HG02870 (cell line): Measurements from ENCODE around the gene PLEKHN1.
"Not testable (repeated sequence)": the region's sequence is repeated elsewhere in the genome, so short reads cannot be mapped to it uniquely, and the experiment has no call there.

Source experiments
- ATAC-seq: cut with Tn5 transposase; IDR thresholded peaks from one replicate; pipeline ENCODE4 v1.9.1; 2021; ENCODE audit warnings: mild to moderate bottlenecking, moderate library complexity; ENCODE audit not compliant: unreplicated experiment

Gene PLEKHN1

DNA sequence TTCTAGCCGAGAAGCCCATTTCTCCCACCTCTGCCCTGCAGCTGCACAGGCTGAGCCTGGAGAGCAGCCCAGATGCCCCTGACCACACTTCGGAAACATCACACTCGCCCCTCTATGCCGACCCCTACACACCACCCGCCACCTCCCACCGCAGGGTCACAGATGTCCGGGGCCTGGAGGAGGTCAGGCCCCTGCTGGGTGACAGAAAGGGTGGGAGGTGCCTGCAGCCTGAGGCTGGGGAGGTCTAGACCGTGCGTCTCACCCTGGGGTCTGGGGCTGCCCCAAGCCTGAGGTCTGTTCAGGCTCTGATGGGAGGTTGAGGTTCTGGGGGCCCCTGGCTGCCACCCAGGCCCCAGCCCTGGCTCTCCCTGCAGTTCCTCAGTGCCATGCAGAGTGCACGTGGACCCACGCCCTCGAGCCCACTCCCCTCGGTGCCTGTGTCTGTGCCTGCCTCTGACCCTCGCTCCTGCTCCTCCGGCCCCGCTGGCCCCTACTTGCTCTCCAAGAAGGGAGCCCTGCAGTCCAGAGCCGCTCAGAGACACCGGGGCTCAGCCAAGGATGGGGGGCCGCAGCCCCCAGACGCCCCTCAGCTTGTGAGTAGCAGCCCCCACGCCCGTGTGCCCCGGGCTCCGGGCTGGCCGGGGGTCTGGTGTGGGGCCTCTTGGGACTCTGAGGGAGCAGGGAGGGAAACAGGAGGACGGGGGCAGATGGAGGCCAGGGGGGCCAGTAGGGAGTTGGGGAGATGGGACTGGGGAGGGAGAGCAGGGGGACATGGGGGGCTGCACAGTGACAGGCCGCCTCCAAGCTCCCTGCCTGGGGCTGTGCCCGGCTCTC is 7.4 kb downstream of the PLEKHN1 start:
- no peak for ATAC-seq

- no peak for ATAC-seq
These were observed 8.0 kb downstream of the PLEKHN1 start for GRCh38 chr1:974293-974640.

GRCh38 chr1:974687-975328 is 8.5 kb downstream of the PLEKHN1 start:
- ATAC-seq: no peak

GRCh38 chr1:975365-975764 is 9.1 kb downstream of the PLEKHN1 start:
- ATAC-seq: no peak

DNA sequence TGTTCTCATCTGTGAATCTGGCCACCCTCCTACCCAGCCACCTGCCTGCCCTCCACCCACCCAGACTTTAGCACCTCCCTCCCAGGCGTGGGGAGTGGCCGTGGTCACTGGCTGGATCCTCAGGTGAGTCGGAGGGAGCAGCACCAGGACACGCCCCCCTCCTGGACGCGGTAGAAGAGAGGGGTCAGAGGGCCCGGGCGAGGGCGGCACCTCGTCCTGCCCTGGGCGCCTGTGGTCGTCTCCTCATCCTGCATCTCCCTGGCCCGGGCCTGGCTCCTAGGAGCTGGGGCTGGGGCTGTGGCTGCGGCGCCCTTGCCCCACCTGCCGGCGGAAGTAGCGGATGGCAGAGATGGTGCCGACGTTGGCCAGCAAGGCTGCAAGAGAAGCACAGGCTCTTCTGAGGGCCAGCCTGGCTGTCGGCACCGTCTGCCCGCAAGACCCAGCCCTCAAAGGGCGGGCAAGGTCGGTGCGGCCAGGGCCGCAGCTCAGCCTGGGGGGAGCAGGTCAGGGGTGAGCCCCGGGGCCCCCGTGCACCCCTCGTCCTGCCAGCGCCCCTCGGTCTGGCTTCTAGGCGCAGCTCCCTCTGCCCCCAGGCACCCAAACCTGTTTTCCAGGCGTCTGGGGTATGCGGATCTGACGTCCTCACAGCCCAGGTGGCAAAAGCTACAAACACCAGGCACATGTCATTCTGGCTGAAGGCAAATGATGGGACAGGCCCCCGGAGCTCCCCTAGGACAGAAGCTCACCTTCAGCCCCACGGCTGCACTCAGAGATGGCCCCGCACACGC is 9.8 kb downstream of the PLEKHN1 start:
- no peak for ATAC-seq

GRCh38 chr1:976791-977190 is 10.5 kb downstream of the PLEKHN1 start:
- ATAC-seq: not testable (repeated sequence)

DNA sequence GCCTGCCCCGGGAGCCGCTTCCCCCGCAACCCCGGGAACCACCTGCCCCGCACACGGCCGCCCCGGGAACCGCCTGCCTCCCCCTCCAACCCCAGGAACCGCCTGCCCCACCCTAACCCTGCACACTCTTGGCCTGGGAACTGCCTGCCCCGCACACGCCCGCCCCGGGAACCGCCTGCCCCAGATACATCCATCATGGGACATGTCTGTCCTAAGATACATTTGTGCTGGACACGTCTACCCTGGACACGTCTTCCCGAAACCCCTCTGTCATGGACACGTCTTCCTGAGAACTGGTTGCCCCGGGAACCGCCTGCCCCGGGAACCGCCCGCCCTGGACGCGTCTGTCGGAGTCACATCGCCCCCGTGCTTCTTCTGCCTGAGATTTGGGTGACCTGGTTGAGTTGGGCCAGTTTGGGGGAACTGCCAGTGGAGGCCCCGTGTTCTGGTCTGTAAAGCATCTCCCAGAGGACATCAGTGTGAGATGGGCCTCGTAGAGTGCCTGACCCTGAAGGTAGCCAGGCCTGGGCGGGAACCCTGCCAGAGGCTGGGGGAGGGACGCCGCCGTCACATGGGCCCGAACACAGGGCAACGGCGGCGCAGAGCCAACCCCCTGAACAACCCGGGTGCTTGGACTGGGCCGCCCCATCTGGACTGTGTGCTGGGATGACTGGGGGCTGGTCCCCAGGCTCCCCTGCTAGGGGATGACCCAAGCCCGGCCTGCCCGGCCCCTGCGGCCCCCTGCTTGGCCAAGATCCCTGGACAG is 12.0 kb downstream of the PLEKHN1 start:
- ATAC-seq: no peak

GRCh38 chr1:978835-979743 is 12.8 kb downstream of the PLEKHN1 start:
- ATAC-seq: no peak

- no peak for ATAC-seq
These were observed 13.4 kb downstream of the PLEKHN1 start for GRCh38 chr1:979744-980072.

GRCh38 chr1:980137-980571 is 13.9 kb downstream of the PLEKHN1 start:
- no peak for ATAC-seq

- no peak for ATAC-seq
These were observed 14.5 kb downstream of the PLEKHN1 start for GRCh38 chr1:980602-981395.

DNA sequence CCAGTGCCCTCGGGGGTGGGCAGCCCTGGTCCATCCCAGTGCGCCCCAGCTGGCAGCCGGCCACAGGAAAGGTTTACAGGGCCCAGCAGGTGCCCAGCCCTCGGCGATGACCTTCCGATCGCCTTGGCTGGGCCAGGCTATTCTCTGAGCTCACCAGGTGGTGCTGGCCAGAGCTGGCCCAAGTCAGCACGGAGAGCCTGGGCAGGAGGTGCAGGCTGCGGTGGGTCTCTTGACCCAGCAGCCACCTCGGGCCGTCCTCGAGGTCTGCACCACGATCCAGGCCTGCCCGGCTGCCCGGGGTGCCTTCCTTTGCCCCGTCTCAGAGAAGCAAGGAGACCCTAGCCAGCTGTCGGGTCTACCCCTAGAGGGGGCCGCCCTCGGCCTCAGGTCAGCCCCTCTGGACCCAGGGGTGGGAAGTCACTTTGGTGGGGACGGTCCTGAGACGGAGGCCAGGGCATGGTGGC is 15.2 kb downstream of the PLEKHN1 start:
- ATAC-seq: no peak

DNA sequence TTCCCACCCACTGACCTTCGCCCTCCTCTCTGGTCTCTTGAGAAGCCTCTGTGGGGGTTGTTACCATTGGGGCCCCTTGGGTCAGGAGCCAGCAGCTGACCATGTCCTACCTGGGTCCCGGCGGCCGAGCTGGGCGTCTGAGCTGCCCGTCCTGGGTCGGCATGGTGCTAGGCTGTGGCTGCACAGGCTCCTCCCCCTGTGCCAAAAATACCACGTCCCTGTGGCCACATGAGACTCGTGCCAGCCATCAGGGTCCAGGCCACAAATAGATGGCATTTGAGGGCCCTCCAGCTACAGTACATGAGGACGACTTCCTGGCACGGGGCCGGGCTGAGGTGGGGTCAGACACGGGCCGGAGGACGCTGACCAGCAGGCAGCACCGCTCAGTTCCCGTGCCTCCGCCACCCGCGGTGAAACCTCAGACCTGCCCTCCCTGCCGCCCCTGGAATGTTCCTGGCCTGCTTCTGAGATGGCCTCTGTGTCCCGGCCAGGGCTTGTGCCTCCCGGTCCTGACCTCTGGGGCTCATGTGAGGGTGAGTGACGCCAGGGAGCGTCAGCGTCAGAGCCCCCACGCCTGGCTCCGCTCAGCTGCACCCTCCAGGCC is 15.8 kb downstream of the PLEKHN1 start, which contains the start of gene PERM1:
Gene PERM1 (minus strand): TSS at position 139 of the 604 bp plus-strand sequence. CDS start 1,064 bp downstream, outside the sequence.
- no peak for ATAC-seq

GRCh38 chr1:982765-983436 is 16.6 kb downstream of the PLEKHN1 start:
- no peak for ATAC-seq

DNA sequence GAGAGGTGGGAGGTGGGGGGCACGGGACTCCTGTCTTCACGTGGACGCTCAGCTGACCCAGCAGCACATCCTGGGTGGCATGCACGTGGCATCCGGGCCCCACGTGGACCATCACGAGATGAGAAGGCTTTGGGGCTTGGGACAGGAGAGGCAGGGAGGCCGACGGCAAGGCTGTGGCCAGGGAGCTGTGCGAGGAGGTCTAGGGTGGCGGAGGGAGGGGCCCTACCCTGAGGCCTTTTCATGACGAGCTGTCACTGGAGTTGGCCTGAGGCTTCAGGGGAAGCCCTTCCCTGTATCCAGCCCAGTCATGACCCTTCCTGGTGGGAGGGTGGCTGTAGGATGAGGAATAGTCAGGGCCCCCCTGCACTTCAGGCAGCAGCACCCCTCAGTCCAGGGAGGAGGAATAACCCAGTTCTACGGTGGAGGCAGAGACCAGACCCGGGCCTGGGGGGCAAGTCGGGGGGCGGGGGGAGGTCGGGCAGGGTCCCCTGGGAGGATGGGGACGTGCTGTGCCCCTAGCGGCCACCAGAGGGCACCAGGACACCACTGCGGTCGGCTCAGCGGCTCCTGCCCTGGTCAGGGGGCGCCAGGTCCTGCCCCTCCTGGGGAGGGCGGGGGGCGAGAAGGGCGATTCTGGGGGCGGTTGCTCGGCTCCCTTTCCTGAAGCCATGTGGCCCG is 17.7 kb downstream of the PLEKHN1 start:
- ATAC-seq: no peak

- no peak for ATAC-seq
These were observed 18.2 kb downstream of the PLEKHN1 start for GRCh38 chr1:984476-984814.

- ATAC-seq: no peak
These were observed 18.8 kb downstream of the PLEKHN1 start for GRCh38 chr1:985126-985525.

DNA sequence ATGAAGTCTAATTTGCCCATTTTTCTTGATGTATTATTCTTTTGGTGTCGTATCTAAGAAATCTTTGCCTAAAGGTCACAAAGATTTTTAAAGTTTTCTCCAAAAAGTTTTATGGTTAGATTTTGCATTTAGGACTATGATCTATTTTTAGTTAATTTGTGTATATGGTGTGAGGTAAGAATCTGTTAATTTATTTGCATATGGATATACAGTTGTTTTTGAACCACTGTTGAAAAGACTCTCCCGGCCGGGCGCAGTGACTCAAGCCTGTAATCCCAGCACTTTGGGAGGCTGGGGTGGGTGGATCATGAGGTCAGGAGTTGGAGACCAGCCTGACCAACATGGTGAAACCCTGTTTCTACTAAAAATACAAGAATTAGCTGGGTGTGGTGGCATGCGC is 21.8 kb downstream of the PLEKHN1 start:
- not testable (repeated sequence) for ATAC-seq
